Ammon's horn (tissue), 1 donor: ENCODE data around the gene IRF5.
A peak's percentile ranks its signal among the peaks of the same experiment; 100 is the strongest.

Experiments
- DNase-seq: peaks from one replicate; pipeline ENCODE4 v3.0.0-alpha.2; 2016; ENCODE audit warnings: low spot score

IRF5 gene

DNA sequence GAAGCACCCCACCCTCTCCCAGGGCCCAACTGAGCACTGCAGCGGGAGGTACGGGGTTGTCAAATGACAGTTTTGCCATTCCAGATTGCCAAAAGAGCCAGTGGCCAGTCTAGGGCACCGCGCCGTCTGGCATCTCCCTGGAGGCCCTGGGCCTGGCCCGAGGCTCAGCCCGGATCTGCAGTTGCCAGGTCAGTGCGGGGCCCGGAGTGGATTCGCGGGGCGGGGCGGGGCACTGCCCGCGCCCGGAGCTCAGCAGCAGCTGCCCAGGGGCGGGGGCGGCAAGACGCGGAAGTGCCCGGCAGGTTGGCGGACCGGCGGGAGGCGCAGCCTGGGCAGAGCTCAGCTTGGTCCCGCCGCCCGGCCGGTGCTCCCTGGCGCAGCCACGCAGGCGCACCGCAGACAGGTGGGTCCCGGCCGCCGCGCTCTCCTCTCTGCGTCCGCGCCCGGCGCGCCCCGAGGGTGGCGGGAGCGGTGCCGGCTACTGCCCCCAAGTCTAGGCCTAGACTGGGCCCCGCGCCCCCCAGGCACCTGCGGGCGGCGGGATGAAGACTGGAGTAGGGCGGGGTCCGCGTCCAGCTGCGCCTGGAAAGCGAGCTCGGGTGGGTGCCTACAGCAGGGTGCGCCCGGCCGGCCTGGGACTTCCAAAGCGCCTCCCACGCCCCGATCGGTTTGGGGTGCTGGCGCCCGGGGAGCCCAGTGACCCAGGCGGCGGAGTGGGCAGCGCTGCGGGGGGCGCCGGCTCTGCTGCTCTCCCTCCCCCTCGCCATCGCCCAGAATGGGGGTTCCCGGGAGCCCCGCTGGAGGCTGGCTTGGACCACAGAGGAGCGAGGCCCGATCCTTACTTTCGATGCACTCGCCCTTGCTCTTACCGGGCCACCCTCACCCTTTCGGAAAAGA, at the start of gene IRF5:
Gene IRF5 (plus strand): TSS at position 281 of the 897 bp plus-strand sequence. CDS start 4,155 bp downstream, outside the sequence.
- peak; percentile 34 for DNase-seq

DNA sequence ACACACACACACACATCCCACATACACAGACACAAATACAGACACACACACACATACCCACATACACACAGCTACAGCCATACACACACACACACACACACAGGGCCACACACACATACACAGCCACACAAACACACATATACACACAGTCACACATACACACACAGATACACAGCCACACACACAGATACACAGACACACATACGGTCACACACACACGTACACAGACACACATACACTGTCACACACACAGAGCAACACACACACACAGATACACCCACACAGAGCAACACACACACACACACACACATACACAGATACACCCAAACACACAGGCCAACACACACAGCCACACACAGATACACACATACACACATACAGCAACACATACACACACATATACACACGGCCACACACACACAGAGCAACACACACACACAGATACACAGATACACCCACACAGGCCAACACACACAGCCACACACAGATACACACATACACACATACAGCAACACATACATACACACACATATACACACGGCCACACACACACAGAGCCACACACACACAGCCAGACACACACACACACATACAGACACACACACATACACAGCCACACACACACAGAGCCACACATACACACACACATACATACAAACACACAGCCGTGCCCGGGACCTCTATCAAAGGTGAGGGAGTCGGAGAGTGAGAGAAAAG, 49.5 kb upstream of the IRF5 start:
- no peak for DNase-seq

DNA sequence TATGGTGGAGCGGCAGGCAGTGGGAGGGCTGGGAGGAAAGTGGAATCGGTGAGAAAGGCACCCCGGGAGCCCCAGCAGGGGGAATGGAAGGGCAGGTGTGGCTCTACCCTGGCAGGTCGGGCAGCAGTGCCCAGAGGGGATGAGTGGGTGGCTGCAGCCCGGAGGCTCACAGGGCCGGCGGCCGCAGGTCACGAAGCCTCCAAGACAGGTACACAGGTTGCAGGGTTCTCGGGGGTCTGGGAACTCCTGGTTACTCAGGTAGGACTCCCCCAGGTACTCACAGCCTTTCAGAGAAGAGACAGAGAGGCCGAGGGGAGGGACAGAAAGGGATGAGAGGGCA, 49.0 kb upstream of the IRF5 start:
- no peak for DNase-seq

- DNase-seq: no peak
These were observed 48.6 kb upstream of the IRF5 start for GRCh38 chr7:128889121-128889520.

DNA sequence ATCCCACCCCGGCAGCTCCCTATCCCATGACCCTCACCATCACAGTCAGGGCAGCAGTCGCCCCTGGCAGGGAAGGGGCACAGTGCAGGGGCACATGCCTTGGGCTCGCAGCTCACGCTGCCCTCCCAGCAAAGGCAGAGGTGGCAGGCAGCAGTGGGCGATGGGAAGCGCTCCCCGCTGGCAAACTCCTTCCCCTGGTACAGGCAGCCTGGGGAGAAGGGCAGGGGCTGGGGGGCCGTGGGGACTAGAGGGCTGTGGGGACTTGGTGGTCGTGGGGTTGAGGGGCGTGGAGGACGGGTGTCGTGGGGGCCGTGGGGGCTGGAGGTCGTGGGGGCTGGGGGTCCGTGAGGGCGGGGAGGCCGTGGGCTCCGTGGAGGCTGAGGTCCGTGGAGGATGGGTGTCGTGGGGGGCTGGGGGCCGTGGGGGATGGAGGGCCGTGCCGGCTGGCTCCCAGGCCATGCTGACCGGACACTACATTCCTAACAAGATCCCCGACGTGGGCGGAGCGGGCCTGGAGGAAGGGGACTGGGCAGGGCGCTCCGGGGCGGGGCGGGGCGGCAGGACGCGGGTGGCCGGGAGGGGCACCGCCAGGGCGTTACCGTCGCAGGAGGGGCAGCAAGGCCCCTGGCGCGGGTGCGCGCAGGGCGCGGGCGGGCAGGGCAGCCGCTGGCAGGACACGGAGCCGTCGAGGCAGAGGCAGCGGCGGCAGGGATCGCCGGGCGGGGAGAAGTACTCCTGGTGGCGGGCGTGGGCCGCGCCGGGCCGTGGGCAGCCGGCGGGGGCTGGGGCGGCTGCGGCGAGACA, 47.2 kb upstream of the IRF5 start:
- no peak for DNase-seq

GRCh38 chr7:128891110-128891941, 46.4 kb upstream of the IRF5 start:
- DNase-seq: no peak

GRCh38 chr7:128891942-128892269, 45.8 kb upstream of the IRF5 start:
- no peak for DNase-seq

GRCh38 chr7:128892521-128893250, 45.0 kb upstream of the IRF5 start:
- no peak for DNase-seq

GRCh38 chr7:128893251-128894100, 44.3 kb upstream of the IRF5 start:
- DNase-seq: no peak

GRCh38 chr7:128894101-128894440, 43.7 kb upstream of the IRF5 start:
- DNase-seq: no peak

- DNase-seq: no peak
These were observed 42.4 kb upstream of the IRF5 start for GRCh38 chr7:128895320-128895719.

GRCh38 chr7:128899392-128899791, 38.3 kb upstream of the IRF5 start:
- DNase-seq: no peak

GRCh38 chr7:128900237-128900636, 37.5 kb upstream of the IRF5 start:
- no peak for DNase-seq

- no peak for DNase-seq
These were observed 34.8 kb upstream of the IRF5 start for GRCh38 chr7:128902761-128903585.

GRCh38 chr7:128903621-128904361, 33.9 kb upstream of the IRF5 start:
- no peak for DNase-seq

- DNase-seq: peak; percentile 63
These were observed 33.1 kb upstream of the IRF5 start for GRCh38 chr7:128904381-128905197.

- no peak for DNase-seq
These were observed 31.5 kb upstream of the IRF5 start for GRCh38 chr7:128906001-128906765.
